ENCODE results near the gene ABCG4.
A peak's percentile ranks its signal among the peaks of the same experiment; 100 is the strongest.

Gene ABCG4

DNA sequence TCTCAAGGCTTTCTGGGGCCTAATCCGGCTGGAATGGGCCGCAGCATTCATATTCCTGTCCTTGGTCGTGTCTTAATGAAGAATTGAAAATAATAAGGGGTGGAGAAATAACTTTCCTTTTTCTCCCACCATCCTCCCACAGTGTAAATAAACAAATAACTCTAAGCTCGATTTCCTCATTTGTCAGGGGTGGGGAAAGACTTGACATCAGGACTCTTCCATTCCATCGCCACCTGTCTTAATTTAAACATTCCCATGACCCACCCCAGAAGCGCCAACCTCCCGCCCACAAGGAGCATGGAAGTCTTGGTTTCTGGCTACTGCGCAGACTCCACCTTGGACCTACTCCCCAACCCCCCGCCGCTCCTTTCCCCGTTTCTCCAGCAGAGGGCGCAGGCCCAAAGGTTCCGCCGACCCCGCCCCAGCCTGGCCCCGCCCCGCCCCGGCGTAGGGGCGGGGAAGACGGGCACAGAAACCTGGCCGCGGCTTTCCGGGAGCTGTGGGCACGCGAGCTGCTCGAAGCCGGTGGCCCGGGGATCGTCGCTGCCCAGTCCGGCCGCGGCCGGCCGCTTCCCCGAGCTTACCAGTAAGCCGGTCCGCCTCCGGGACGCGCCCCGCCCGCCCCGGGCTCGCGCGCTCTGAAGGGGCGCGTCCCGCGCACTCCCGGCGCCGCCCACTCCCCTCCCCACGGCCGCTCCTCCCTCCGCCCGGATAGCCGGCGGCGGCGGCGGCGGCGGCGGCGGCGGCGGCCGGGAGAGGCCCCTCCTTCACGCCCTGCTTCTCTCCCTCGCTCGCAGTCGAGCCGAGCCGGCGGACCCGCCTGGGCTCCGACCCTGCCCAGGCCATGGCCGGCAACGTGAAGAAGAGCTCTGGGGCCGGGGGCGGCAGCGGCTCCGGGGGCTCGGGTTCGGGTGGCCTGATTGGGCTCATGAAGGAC is 57.0 kb downstream of the ABCG4 start, which contains the start of gene CBL:
CBL (plus strand) TSS at position 766 of the 937 bp plus-strand sequence; CDS start at position 845, 79 bp downstream.
- DNase-seq (ENCODE audit: low read depth, low spot score) = peak; percentile 96

DNA sequence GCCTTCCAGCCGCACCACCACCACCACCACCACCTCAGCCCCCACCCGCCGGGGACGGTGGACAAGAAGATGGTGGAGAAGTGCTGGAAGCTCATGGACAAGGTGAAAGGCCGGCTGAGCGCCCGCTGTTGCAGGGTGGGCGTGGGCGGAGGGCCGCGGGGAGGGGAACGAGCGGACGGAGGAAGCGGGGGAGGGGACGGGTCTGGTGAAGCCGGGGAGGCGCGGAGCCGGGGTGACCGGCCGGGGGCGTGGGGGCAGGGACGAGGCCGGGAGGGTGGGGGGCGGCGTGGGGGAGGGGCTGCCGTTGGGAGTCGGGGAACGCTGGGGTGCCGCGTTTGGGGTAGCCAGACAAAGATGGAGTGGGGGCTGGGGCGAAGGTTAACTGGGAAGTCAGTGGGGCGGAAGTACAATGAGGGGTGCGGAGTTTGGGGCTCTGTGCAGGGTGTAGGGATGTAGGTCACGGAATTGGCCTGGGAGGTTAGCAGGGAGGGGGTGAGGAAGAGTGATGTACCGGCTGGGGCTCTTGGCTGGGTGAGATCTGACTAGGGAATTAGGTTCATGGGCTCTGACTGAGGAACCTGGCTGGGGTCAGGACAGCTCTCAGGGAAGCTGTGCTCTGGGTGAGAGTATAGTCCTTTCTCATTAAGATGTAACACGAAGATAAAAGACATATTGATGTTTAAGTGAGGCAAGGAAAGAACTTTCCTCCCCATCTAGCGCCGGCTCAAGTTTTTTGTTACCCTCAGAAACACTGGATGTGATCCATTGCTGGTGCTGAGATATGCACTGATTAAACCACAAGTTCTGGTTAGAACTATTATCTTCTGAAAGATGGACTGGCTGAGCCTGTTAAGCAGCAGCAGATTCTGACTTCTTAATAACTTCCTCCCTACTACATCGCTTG is 57.9 kb downstream of the ABCG4 start:
- peak; percentile 21 for DNase-seq (ENCODE audit: low read depth, low spot score)

DNA sequence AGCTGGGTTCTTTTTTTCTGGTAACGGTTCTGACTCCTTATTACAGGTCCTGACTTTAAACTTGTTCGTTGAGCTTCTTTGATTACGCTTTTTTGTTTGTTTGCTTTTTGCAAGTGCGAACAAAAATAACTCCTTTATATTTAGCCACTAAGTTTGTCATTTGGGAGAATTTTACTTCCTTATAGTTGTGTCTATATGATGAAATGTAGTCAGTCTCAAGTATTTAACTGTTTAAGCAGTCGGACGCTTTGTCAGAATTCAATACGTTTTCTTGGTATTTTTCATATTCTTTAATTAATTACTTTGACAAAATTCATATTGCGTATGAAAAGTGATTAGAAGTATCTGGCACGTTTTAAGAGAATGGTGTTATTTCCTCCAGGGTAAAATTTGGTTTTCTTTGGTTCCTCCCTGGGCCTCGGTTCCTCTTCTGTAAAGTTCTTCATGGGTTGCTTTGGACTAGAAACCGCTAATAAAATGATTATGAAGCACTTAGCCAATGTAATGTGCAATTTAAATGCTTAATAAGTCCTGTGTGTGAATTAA is 58.6 kb downstream of the ABCG4 start:
- DNase-seq (ENCODE audit: low read depth, low spot score) = no peak

DNA sequence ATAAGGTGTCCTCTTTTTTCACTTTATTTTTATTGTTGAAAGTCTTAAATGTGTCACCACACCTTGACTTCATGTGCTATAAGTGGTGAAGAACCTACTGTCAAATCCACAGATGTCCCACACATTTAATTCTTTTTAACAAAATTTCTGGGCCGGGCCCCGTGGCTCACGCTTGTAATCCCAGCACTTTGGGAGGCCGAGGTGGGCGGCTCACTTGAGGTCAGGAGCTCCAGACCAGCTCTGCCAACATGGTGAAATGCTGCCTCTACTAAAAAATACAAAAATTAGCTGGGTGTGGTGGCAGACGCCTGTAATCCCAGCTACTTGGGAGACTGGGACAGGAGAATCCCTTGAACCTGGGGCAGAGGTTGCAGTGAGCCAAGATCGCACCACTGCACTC is 60.3 kb downstream of the ABCG4 start:
- DNase-seq (ENCODE audit: low read depth, low spot score) = no peak

DNA sequence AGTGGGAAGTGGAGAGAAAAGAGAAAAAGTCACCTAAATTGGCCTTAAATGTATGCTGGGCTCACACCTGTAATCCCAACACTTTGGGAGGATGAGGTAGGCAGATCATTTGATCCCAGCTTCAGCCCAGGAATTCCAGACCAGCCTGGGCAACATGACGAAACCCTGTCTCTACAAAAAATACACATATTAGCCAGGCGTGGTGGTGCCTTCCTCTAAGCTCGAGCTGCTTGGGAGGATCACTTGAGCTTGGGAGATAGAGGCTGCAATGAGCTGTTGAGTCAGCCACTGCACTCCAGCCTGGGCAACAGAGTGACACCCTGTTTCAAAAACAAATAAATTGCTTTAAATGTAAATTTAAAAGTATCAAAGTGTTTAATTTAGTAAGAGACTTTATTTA is 61.2 kb downstream of the ABCG4 start:
- DNase-seq (ENCODE audit: low read depth, low spot score) = no peak
